NCI-H1092 (cell line): Measurements from ENCODE around the gene ENO1.

Source experiments
- DNase-seq: peaks from one replicate; lab custom pipeline; 2025; lab: John Stamatoyannopoulos, UW

Gene ENO1

DNA sequence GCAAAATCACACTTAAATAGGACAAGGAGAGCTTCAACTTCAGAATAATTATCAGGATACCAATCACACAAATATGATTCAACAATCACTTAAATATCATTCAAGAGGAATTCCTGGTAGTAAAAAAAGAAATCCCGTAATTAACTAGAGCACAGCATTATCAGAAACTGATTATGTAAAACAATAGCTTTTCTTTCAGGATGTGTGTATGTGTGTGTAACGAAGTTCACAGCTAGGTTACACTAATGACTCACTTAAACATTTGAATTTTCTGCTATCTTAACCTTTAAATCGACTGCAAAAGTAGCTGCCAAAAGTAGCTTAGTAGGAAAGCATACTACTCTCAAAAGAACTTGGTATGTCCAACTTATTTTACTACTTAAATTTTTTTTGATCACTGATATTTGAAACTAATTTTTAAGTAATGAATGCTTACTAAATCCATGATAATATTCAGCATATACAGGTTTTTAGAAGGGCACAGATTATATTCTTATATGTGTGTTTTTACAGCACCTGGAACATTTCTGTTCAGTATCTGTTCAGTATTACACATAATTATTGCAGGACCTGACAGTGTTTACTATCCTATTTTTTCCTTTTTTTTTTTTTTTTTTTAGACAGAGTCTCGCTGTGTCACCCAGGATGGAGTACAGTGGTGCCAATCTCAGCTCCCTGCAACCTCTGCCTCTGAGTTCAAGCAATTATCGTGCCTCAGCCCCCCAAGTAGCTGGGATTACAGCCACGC is 65.3 kb downstream of the ENO1 start:
- DNase-seq, result no peak

GRCh38 chr1:8812081-8812480 is 66.4 kb downstream of the ENO1 start:
- DNase-seq, result no peak
